Thyroid gland (tissue), 4 donors: ENCODE measurements around the gene ZNG1A.

ENCODE experiments used
- POLR2A ChIP-seq, 2 donors: fragments of 450-650 bp; IDR thresholded peaks; one replicate each; pipeline ENCODE4 v1.6.1; 2017; ENCODE audit warnings: antibody characterized with exemption in 2 of 2, mild to moderate bottlenecking in 2 of 2, moderate library complexity in 1 of 2
- TF ChIP-seq, protein P1 (sequence below), 6 experiments: fragments of 200-600 bp in 3 of 6; fragments of 450-650 bp in 3 of 6; sonication (generic) in 3 of 6; IDR thresholded peaks; one replicate each; pipeline ENCODE4 v1.5.1; 2016 to 2019; ENCODE audit warnings: antibody characterized with exemption in 6 of 6, mild to moderate bottlenecking in 2 of 6, inconsistent platforms in 1 of 6, moderate library complexity in 1 of 6

DNA sequence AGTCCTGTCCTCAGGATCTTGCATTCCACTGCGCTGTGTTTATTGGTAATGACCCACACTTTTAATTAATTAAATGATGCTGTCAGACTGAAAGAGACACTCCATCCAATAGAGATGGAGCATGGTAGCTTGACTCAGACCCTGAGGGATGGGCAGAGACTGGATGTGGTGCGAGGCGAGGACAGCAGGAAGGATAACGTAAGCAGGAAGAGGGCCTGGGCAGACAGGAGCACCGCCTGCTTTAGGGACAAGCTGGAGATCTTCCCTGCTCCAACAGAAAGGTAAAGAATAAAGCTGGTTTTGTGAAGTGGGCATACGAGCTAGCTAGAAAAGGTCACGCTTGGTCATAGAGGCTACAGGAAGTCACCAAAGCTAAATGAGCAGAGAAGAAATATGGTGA, 32.2 kb upstream of the ZNG1A start:
- TF ChIP-seq, protein P1, sequence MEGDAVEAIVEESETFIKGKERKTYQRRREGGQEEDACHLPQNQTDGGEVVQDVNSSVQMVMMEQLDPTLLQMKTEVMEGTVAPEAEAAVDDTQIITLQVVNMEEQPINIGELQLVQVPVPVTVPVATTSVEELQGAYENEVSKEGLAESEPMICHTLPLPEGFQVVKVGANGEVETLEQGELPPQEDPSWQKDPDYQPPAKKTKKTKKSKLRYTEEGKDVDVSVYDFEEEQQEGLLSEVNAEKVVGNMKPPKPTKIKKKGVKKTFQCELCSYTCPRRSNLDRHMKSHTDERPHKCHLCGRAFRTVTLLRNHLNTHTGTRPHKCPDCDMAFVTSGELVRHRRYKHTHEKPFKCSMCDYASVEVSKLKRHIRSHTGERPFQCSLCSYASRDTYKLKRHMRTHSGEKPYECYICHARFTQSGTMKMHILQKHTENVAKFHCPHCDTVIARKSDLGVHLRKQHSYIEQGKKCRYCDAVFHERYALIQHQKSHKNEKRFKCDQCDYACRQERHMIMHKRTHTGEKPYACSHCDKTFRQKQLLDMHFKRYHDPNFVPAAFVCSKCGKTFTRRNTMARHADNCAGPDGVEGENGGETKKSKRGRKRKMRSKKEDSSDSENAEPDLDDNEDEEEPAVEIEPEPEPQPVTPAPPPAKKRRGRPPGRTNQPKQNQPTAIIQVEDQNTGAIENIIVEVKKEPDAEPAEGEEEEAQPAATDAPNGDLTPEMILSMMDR (IDR thresholded peaks at IDR 0.05) = no peak
- TF ChIP-seq POLR2A (IDR thresholded peaks at IDR 0.05) = no peak
